HEK293 (cell line): ENCODE measurements around the gene EHD2.
A peak's percentile ranks its signal among the peaks of the same experiment; 100 is the strongest.

Experiments
- GLI2 ChIP-seq: fragments of 450-650 bp; formaldehyde crosslinking; IDR thresholded peaks from 2 replicates; pipeline ENCODE4; 2017; ENCODE audit warnings: missing biosample characterization, missing genetic modification characterization, low read depth, borderline replicate concordance
- KLF9 ChIP-seq: fragments of 450-650 bp; formaldehyde crosslinking; IDR thresholded peaks from 2 replicates; pipeline ENCODE4 v1.5.1; 2016; ENCODE audit warnings: missing biosample characterization, missing genetic modification characterization, low read depth
- MEIS1 ChIP-seq: sonication (generic); formaldehyde crosslinking; IDR thresholded peaks from 2 replicates; pipeline ENCODE4 v1.8.1; 2022; ENCODE audit warnings: missing genetic modification reagents, mild to moderate bottlenecking, borderline replicate concordance
- OVOL3 ChIP-seq: fragments of 450-650 bp; formaldehyde crosslinking; IDR thresholded peaks from 2 replicates; pipeline ENCODE4 v1.5.1; 2016; ENCODE audit warnings: missing biosample characterization, missing genetic modification characterization
- PRDM1 ChIP-seq: fragments of 450-650 bp; formaldehyde crosslinking; IDR thresholded peaks from 2 replicates; pipeline ENCODE4; 2016; ENCODE audit warnings: missing biosample characterization, missing genetic modification characterization
- SP3 ChIP-seq: fragments of 450-650 bp; formaldehyde crosslinking; IDR thresholded peaks from 2 replicates; pipeline ENCODE4 v1.5.1; 2016; ENCODE audit warnings: missing biosample characterization, missing genetic modification characterization
- TRIM28 ChIP-seq: IDR thresholded peaks from 2 replicates; pipeline ENCODE4 v1.6.1; 2011; ENCODE audit warnings: low read length, control low read depth, borderline replicate concordance
- YY2 ChIP-seq: fragments of 450-650 bp; formaldehyde crosslinking; IDR thresholded peaks from 2 replicates; pipeline ENCODE4 v1.5.1; 2016; ENCODE audit warnings: missing biosample characterization, missing genetic modification characterization
- ZBTB17 ChIP-seq: fragments of 450-650 bp; formaldehyde crosslinking; IDR thresholded peaks from 2 replicates; pipeline ENCODE4 v1.5.1; 2016; ENCODE audit warnings: missing biosample characterization, missing genetic modification characterization
- ZEB2 ChIP-seq: fragments of 450-650 bp; formaldehyde crosslinking; IDR thresholded peaks from 2 replicates; pipeline ENCODE4 v1.5.1; 2016; ENCODE audit warnings: missing biosample characterization, missing genetic modification characterization
- ZNF157 ChIP-seq: fragments of 450-650 bp; formaldehyde crosslinking; IDR thresholded peaks from 2 replicates; pipeline ENCODE4 v1.5.1; 2016; ENCODE audit warnings: missing biosample characterization, missing genetic modification characterization
- ZNF16 ChIP-seq: fragments of 450-650 bp; formaldehyde crosslinking; IDR thresholded peaks from 2 replicates; pipeline ENCODE4 v1.5.1; 2016; ENCODE audit warnings: low read depth, missing biosample characterization, missing genetic modification characterization
- ZNF211 ChIP-seq: fragments of 450-650 bp; formaldehyde crosslinking; IDR thresholded peaks from 2 replicates; pipeline ENCODE4 v1.5.1; 2016; ENCODE audit warnings: low read depth, missing biosample characterization, missing genetic modification characterization
- ZNF221 ChIP-seq: fragments of 450-650 bp; formaldehyde crosslinking; IDR thresholded peaks from 2 replicates; pipeline ENCODE4 v1.5.1; 2017; ENCODE audit warnings: missing biosample characterization, missing genetic modification characterization, borderline replicate concordance
- ZNF248 ChIP-seq: fragments of 450-650 bp; formaldehyde crosslinking; IDR thresholded peaks from 2 replicates; pipeline ENCODE4 v1.5.1; 2017; ENCODE audit warnings: missing biosample characterization, missing genetic modification characterization
- ZNF394 ChIP-seq: fragments of 450-650 bp; formaldehyde crosslinking; IDR thresholded peaks from 2 replicates; pipeline ENCODE4 v1.5.1; 2016; ENCODE audit warnings: missing biosample characterization, missing genetic modification characterization, mild to moderate bottlenecking, moderate library complexity, borderline replicate concordance
- ZNF416 ChIP-seq: fragments of 450-650 bp; formaldehyde crosslinking; IDR thresholded peaks from 2 replicates; pipeline ENCODE4 v1.5.1; 2016; ENCODE audit warnings: missing biosample characterization, missing genetic modification characterization
- ZNF48 ChIP-seq: fragments of 450-650 bp; formaldehyde crosslinking; IDR thresholded peaks from 2 replicates; pipeline ENCODE4 v1.5.1; 2016; ENCODE audit warnings: missing biosample characterization, missing genetic modification characterization
- ZNF501 ChIP-seq: fragments of 450-650 bp; formaldehyde crosslinking; IDR thresholded peaks from 2 replicates; pipeline ENCODE4 v1.5.1; 2016; ENCODE audit warnings: missing biosample characterization, missing genetic modification characterization
- ZNF514 ChIP-seq: fragments of 450-650 bp; formaldehyde crosslinking; IDR thresholded peaks from 2 replicates; pipeline ENCODE4 v1.5.1; 2016; ENCODE audit warnings: missing biosample characterization, missing genetic modification characterization
- ZNF561 ChIP-seq: fragments of 450-650 bp; IDR thresholded peaks from 2 replicates; pipeline ENCODE4 v1.5.1; 2018; ENCODE audit warnings: missing biosample characterization, missing genetic modification characterization, borderline replicate concordance
- ZNF624 ChIP-seq: fragments of 450-650 bp; formaldehyde crosslinking; IDR thresholded peaks from 2 replicates; pipeline ENCODE4 v1.5.1; 2017; ENCODE audit warnings: missing biosample characterization, missing genetic modification characterization
- ZNF626 ChIP-seq: fragments of 450-650 bp; sonication (Bioruptor Pico); formaldehyde crosslinking; IDR thresholded peaks from 2 replicates; pipeline ENCODE4 v1.5.1; 2018; ENCODE audit warnings: missing biosample characterization, missing genetic modification characterization, inconsistent platforms
- ZNF701 ChIP-seq: fragments of 450-650 bp; formaldehyde crosslinking; IDR thresholded peaks from 2 replicates; pipeline ENCODE4 v1.5.1; 2016; ENCODE audit warnings: missing biosample characterization, missing genetic modification characterization
- ZNF791 ChIP-seq: fragments of 450-650 bp; formaldehyde crosslinking; IDR thresholded peaks from 2 replicates; pipeline ENCODE4 v1.5.1; 2016; ENCODE audit warnings: missing biosample characterization, missing genetic modification characterization
- ZNF837 ChIP-seq: fragments of 450-650 bp; formaldehyde crosslinking; IDR thresholded peaks from 2 replicates; pipeline ENCODE4 v1.5.1; 2016; ENCODE audit warnings: missing biosample characterization, missing genetic modification characterization
- TF ChIP-seq, protein P1 (sequence below): fragments of 450-650 bp; formaldehyde crosslinking; IDR thresholded peaks from 2 replicates; pipeline ENCODE4 v1.5.1; 2016; ENCODE audit warnings: missing biosample characterization, missing genetic modification characterization
- TF ChIP-seq, protein P2 (sequence below): fragments of 450-650 bp; formaldehyde crosslinking; IDR thresholded peaks from 2 replicates; pipeline ENCODE4 v1.5.1; 2016; ENCODE audit warnings: missing biosample characterization, missing genetic modification characterization
- TF ChIP-seq, protein P3 (sequence below): fragments of 450-650 bp; formaldehyde crosslinking; IDR thresholded peaks from 2 replicates; pipeline ENCODE4 v1.5.1; 2016; ENCODE audit warnings: missing biosample characterization, missing genetic modification characterization
- TF ChIP-seq, protein P4 (sequence below): sonication (generic); formaldehyde crosslinking; IDR thresholded peaks from 2 replicates; pipeline ENCODE4 v1.8.1; 2022; ENCODE audit warnings: mild to moderate bottlenecking, moderate library complexity, missing genetic modification reagents
- TF ChIP-seq, protein P5 (sequence below): fragments of 450-650 bp; formaldehyde crosslinking; conservative IDR thresholded peaks from 2 replicates; pipeline ENCODE4 v1.5.1; 2016; ENCODE audit warnings: low read depth, missing biosample characterization, missing genetic modification characterization

Gene EHD2

DNA sequence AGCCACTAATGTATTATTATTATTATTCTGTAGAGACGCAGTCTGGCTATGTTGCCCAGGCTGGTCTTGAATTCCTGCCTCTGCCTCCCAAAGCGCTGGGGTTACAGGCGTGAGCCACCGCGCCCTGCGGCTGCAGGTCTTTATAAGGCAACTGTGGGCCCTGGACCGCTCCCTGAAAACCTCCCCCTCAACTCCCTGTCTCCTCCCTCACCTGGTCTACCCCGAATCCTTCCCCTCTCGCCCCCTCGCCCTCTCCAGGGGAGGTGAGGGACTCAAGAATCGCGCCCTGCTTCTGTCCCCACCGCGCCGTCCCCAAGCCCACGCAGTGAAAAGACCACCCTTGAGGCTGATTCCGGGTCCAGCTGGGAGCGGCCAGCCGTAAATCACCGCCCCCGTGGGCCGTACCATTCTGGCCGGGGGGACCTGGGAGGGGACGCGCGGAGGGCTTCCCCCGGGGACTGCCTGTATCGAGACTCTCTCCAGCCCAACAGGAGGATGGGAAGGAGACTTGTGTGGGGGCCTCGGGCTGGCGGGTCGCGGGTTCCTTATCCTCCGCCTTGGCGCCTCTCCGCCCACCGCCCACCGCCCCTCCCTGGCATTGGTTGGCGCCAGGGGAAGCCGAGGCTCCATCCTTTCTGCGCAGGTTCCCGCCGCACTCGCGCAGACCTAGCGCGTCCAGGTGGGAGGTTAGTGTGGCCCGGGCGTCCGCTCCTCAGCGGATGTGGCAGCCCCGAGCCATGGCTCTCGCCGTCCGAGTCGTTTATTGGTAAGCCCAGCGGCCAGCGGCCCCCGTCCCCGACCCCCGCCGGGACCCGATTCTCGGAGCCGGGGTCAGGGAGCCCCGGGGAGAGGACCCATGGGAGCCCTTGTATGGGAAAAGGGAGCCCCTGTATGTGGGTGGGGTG lies 65.1 kb downstream of the EHD2 start, which contains the start of gene SELENOW (continued):
- TF ChIP-seq, protein P1, sequence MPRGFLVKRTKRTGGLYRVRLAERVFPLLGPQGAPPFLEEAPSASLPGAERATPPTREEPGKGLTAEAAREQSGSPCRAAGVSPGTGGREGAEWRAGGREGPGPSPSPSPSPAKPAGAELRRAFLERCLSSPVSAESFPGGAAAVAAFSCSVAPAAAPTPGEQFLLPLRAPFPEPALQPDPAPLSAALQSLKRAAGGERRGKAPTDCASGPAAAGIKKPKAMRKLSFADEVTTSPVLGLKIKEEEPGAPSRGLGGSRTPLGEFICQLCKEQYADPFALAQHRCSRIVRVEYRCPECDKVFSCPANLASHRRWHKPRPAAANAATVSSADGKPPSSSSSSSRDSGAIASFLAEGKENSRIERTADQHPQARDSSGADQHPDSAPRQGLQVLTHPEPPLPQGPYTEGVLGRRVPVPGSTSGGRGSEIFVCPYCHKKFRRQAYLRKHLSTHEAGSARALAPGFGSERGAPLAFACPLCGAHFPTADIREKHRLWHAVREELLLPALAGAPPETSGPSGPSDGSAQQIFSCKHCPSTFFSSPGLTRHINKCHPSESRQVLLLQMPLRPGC: peak; percentile 55; the same call in 1 of the 2 replicates
- TF ChIP-seq ZNF157 (tag by site-specific recombination) (no peak), ZNF626 (tag by site-specific recombination) (no peak), ZNF624 (tag by site-specific recombination) (no peak), KLF9 (tag by site-specific recombination) (peak; percentile 100), ZNF211 (no peak), ZNF394 (tag by site-specific recombination) (peak; percentile 41; the same call in 1 of the 2 replicates), SP3 (peak; percentile 99), ZNF221 (tag by site-specific recombination) (no peak), ZNF791 (tag by site-specific recombination) (no peak), MEIS1 (CRISPR knock-in tag) (no peak), ZEB2 (tag by site-specific recombination) (peak; percentile 72), ZBTB17 (peak; percentile 91), ZNF701 (tag by site-specific recombination) (no peak), ZNF514 (tag by site-specific recombination) (no peak), ZNF837 (tag by site-specific recombination) (no peak), ZNF48 (tag by site-specific recombination) (no peak), YY2 (peak; percentile 53; the same call in 1 of the 2 replicates), ZNF416 (tag by site-specific recombination) (no peak), ZNF561 (tag by site-specific recombination) (peak; percentile 90), PRDM1 (tag by site-specific recombination) (no peak), GLI2 (tag by site-specific recombination) (no peak), ZNF248 (tag by site-specific recombination) (no peak), ZNF16 (tag by site-specific recombination) (no peak), OVOL3 (no peak), ZNF501 (peak; percentile 88), TRIM28 (no peak)
- TF ChIP-seq, protein P2, sequence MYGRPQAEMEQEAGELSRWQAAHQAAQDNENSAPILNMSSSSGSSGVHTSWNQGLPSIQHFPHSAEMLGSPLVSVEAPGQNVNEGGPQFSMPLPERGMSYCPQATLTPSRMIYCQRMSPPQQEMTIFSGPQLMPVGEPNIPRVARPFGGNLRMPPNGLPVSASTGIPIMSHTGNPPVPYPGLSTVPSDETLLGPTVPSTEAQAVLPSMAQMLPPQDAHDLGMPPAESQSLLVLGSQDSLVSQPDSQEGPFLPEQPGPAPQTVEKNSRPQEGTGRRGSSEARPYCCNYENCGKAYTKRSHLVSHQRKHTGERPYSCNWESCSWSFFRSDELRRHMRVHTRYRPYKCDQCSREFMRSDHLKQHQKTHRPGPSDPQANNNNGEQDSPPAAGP (tag by site-specific recombination): peak; percentile 97
- TF ChIP-seq, protein P3, sequence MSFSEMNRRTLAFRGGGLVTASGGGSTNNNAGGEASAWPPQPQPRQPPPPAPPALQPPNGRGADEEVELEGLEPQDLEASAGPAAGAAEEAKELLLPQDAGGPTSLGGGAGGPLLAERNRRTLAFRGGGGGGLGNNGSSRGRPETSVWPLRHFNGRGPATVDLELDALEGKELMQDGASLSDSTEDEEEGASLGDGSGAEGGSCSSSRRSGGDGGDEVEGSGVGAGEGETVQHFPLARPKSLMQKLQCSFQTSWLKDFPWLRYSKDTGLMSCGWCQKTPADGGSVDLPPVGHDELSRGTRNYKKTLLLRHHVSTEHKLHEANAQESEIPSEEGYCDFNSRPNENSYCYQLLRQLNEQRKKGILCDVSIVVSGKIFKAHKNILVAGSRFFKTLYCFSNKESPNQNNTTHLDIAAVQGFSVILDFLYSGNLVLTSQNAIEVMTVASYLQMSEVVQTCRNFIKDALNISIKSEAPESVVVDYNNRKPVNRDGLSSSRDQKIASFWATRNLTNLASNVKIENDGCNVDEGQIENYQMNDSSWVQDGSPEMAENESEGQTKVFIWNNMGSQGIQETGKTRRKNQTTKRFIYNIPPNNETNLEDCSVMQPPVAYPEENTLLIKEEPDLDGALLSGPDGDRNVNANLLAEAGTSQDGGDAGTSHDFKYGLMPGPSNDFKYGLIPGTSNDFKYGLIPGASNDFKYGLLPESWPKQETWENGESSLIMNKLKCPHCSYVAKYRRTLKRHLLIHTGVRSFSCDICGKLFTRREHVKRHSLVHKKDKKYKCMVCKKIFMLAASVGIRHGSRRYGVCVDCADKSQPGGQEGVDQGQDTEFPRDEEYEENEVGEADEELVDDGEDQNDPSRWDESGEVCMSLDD (tag by site-specific recombination): peak; percentile 67; the same call in 1 of the 2 replicates
- TF ChIP-seq, protein P4, sequence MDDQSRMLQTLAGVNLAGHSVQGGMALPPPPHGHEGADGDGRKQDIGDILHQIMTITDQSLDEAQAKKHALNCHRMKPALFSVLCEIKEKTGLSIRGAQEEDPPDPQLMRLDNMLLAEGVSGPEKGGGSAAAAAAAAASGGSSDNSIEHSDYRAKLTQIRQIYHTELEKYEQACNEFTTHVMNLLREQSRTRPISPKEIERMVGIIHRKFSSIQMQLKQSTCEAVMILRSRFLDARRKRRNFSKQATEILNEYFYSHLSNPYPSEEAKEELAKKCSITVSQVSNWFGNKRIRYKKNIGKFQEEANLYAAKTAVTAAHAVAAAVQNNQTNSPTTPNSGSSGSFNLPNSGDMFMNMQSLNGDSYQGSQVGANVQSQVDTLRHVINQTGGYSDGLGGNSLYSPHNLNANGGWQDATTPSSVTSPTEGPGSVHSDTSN (CRISPR knock-in tag): peak; percentile 86
- TF ChIP-seq, protein P5, sequence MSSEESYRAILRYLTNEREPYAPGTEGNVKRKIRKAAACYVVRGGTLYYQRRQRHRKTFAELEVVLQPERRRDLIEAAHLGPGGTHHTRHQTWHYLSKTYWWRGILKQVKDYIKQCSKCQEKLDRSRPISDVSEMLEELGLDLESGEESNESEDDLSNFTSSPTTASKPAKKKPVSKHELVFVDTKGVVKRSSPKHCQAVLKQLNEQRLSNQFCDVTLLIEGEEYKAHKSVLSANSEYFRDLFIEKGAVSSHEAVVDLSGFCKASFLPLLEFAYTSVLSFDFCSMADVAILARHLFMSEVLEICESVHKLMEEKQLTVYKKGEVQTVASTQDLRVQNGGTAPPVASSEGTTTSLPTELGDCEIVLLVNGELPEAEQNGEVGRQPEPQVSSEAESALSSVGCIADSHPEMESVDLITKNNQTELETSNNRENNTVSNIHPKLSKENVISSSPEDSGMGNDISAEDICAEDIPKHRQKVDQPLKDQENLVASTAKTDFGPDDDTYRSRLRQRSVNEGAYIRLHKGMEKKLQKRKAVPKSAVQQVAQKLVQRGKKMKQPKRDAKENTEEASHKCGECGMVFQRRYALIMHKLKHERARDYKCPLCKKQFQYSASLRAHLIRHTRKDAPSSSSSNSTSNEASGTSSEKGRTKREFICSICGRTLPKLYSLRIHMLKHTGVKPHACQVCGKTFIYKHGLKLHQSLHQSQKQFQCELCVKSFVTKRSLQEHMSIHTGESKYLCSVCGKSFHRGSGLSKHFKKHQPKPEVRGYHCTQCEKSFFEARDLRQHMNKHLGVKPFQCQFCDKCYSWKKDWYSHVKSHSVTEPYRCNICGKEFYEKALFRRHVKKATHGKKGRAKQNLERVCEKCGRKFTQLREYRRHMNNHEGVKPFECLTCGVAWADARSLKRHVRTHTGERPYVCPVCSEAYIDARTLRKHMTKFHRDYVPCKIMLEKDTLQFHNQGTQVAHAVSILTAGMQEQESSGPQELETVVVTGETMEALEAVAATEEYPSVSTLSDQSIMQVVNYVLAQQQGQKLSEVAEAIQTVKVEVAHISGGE (tag by site-specific recombination): peak; percentile 27; the same call in 1 of the 2 replicates
